ENCODE measurements around the gene KCNJ9. TPM values are rescaled to one million over a fixed set of nuclear protein-coding genes. Genes with fewer than 3 reads are reported as not detected.

The KCNJ9 gene
- total RNA-seq, 1 donor from 2014 or later: not detected

DNA sequence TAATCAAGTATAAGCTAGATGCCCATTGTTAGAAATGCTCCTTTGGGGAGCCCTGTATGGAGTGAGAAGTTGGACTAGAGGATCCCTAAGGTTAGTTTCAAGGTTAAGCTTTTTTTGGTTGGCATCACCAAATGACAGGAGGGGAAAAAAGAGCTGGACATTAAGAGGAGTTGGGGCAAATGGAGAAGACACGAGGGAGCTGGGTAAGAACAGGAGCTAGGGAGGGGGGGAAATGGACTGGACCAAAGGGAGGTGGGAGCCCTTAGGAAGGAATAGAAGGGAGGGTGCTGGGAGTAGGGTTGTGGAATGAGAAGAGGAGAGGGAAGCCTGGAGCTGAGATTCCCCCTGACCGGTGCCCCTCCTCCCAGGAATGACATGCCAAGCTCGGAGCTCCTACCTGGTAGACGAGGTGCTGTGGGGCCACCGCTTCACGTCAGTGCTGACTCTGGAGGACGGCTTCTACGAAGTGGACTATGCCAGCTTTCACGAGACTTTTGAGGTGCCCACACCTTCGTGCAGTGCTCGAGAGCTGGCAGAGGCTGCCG lies 5.9 kb downstream of the KCNJ9 start:
- DNase-seq (ENCODE audit: extremely low spot score, unreplicated experiment): no peak

DNA sequence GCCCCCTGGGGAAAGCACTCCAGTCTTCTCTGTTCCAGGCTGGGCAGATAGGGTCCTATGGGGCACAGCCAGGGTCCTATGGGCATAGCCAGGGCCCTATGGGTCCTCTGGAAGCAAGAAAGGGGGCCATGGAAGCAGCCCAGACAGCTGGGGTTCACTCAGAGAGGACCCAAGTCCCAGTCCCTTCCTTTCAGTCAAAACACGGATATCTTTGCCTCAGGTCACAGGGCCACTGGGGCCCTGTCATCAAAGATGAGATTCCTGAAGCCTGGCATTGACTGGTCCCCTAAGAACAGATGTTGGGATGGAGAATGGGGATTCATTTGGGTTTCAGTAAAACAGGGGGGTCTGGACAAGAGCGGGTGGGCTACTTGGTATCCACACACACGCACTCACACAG lies 8.5 kb downstream of the KCNJ9 start:
- Mint-ChIP-seq H3K4me1 (ENCODE audit: unreplicated experiment) (peaks cover 7% of the 10 kb centered on the region), H3K27me3 (ENCODE audit: unreplicated experiment) (no peaks in the 10 kb centered on the region), H3K9me3 (ENCODE audit: unreplicated experiment) (no peaks in the 10 kb centered on the region), H3K27ac (ENCODE audit: unreplicated experiment) (no peak overlapping the region), H3K36me3 (ENCODE audit: unreplicated experiment) (peaks cover 9% of the 10 kb centered on the region), H3K4me3 (ENCODE audit: unreplicated experiment) (no peak overlapping the region)
- no peak for DNase-seq (ENCODE audit: extremely low spot score, unreplicated experiment)
- TF ChIP-seq, protein P1, sequence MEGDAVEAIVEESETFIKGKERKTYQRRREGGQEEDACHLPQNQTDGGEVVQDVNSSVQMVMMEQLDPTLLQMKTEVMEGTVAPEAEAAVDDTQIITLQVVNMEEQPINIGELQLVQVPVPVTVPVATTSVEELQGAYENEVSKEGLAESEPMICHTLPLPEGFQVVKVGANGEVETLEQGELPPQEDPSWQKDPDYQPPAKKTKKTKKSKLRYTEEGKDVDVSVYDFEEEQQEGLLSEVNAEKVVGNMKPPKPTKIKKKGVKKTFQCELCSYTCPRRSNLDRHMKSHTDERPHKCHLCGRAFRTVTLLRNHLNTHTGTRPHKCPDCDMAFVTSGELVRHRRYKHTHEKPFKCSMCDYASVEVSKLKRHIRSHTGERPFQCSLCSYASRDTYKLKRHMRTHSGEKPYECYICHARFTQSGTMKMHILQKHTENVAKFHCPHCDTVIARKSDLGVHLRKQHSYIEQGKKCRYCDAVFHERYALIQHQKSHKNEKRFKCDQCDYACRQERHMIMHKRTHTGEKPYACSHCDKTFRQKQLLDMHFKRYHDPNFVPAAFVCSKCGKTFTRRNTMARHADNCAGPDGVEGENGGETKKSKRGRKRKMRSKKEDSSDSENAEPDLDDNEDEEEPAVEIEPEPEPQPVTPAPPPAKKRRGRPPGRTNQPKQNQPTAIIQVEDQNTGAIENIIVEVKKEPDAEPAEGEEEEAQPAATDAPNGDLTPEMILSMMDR (IDR thresholded peaks at IDR 0.05): no peak

More for the DNA sequence above, 5.9 kb downstream of the KCNJ9 start:
- Mint-ChIP-seq H3K36me3 (ENCODE audit: unreplicated experiment) (peaks cover 9% of the 10 kb centered on the region), H3K4me1 (ENCODE audit: unreplicated experiment) (peaks cover 8% of the 10 kb centered on the region), H3K27me3 (ENCODE audit: unreplicated experiment) (peaks cover 15% of the 10 kb centered on the region), H3K4me3 (ENCODE audit: unreplicated experiment) (no peak overlapping the region), H3K9me3 (ENCODE audit: unreplicated experiment) (no peaks in the 10 kb centered on the region), H3K27ac (ENCODE audit: unreplicated experiment) (no peak overlapping the region)
- TF ChIP-seq, protein P1 (IDR thresholded peaks at IDR 0.05): no peak

DNA sequence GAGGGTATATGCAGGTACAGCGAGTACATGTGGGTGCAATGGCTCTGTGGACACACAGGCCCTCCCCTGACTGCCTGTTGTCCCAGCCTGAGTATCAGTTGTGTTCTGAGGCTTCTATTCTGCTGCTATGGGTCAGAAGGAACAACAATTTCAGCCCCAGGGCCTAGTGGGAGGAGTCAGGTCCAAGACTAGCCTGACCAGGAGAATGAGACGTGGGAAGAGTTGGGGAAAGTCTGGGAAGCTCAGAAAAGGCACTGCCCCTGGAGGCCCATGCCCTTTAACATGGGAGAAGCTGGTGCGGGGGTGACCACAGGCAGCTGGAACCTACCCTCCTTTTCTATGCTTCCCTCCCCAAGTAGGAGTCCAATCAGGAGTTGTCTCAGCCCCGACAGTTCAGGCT lies 9.4 kb downstream of the KCNJ9 start:
- Mint-ChIP-seq H3K9me3 (ENCODE audit: unreplicated experiment) (no peaks in the 10 kb centered on the region), H3K4me1 (ENCODE audit: unreplicated experiment) (peaks cover 4% of the 10 kb centered on the region), H3K27me3 (ENCODE audit: unreplicated experiment) (no peaks in the 10 kb centered on the region), H3K4me3 (ENCODE audit: unreplicated experiment) (no peak overlapping the region), H3K27ac (ENCODE audit: unreplicated experiment) (no peak overlapping the region), H3K36me3 (ENCODE audit: unreplicated experiment) (peaks cover 9% of the 10 kb centered on the region)
- TF ChIP-seq, protein P1 (IDR thresholded peaks at IDR 0.05): no peak
- no peak for DNase-seq (ENCODE audit: extremely low spot score, unreplicated experiment)

DNA sequence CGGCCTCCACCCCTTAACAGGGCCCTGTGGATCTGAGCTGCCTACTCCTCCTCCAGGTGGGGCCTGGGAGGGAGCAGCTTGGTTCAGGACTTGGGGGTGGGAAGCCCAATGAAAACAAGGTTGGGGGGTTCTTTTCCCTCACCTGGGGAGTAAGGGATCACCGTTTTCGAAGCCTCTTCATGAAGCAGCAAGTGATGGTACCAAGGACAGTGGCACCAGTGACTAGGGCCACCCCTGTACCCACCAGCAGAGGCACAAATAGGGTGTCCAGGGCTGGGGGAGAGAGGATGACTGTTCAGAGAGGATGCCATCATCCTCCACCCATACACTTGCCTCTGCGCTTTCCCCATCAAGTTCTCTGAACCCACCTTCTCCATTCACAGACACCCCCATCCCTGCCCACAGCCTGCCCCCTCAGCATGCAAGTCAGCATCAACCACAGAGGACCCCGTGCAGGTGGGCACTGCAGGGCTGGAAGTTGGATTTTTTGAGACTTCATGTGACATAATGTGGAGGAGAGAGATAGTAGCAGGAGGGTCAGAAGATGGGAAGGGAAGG lies 10.4 kb downstream of the KCNJ9 start:
- TF ChIP-seq, protein P1 (IDR thresholded peaks at IDR 0.05): no peak
- Mint-ChIP-seq H3K4me3 (ENCODE audit: unreplicated experiment) (no peak overlapping the region), H3K27ac (ENCODE audit: unreplicated experiment) (no peak overlapping the region), H3K27me3 (ENCODE audit: unreplicated experiment) (no peaks in the 10 kb centered on the region), H3K36me3 (ENCODE audit: unreplicated experiment) (peaks cover 9% of the 10 kb centered on the region), H3K4me1 (ENCODE audit: unreplicated experiment) (peaks cover 2% of the 10 kb centered on the region), H3K9me3 (ENCODE audit: unreplicated experiment) (no peaks in the 10 kb centered on the region)
- no peak for DNase-seq (ENCODE audit: extremely low spot score, unreplicated experiment)

DNA sequence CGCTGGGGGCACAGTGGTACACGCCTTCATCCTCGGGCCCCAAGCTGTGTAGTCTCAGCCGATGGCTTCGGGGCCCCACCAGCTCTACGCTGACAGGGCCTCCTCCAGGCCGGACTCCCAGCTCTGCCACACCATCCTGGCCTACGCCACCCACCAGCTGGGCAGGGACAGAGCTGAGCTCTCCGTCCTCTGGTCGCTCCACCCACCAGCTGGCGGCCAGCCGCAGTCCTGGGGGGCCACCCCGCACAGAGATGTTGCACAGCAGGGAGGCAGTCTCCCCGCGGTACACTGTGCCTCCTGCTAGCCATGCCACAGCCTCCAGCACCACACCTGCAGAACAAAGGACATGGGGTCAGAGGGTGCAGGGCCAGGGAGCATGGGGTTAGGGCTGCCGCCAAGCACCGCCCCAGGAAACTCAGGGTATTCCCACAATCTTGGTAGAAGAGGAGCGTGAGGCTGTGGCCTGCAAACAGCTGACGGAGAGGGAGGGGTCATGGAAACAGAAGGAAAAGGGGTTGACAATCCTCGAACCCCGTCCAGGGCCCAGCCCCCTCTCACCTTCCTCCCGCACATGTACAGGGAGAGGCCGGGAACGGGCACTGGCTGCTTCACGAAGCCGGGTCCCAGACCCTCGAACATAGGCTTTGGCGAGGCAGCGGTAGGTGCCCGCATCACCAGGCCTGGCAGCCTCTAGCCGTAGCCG lies 11.2 kb downstream of the KCNJ9 start:
- Mint-ChIP-seq H3K27ac (ENCODE audit: unreplicated experiment) (no peak overlapping the region), H3K4me1 (ENCODE audit: unreplicated experiment) (peaks cover 9% of the 10 kb centered on the region), H3K27me3 (ENCODE audit: unreplicated experiment) (no peaks in the 10 kb centered on the region), H3K9me3 (ENCODE audit: unreplicated experiment) (no peaks in the 10 kb centered on the region), H3K4me3 (ENCODE audit: unreplicated experiment) (no peak overlapping the region), H3K36me3 (ENCODE audit: unreplicated experiment) (peaks cover 9% of the 10 kb centered on the region)
- TF ChIP-seq, protein P1 (IDR thresholded peaks at IDR 0.05): no peak
- DNase-seq (ENCODE audit: extremely low spot score, unreplicated experiment): no peak
